Prostate gland (tissue), 2 donors: ENCODE measurements around the gene CD83. TPM values are rescaled to one million over a fixed set of nuclear protein-coding genes. Genes with fewer than 3 reads are reported as not detected.

Experiments
- DNase-seq: peaks from one replicate; pipeline ENCODE4 v3.0.0-alpha.2; 2019; ENCODE audit warnings: low spot score
- H3K27ac ChIP-seq, 2 donors: fragments of 200-600 bp; sonication (generic); 2 replicates each; pipeline ENCODE4 v1.5.1; 2017 to 2019
- H3K27me3 ChIP-seq: fragments of 200-600 bp; sonication (generic); replicated peaks from 2 replicates; pipeline ENCODE4 v1.5.1; 2019; ENCODE audit not compliant: insufficient read depth
- H3K36me3 ChIP-seq, 2 donors: fragments of 200-600 bp; sonication (generic); 1 replicate in 1 of 2; 2 replicates in 1 of 2; pipeline versions ENCODE4 v1.5.1 to v1.8.1; 2017 to 2019
- H3K4me1 ChIP-seq: fragments of 200-600 bp; sonication (generic); replicated peaks from 2 replicates; pipeline ENCODE4 v1.5.1; 2019
- H3K4me3 ChIP-seq, 2 donors: fragments of 200-600 bp; sonication (generic); 2 replicates each; pipeline ENCODE4 v1.5.1; 2017 to 2019
- H3K9me3 ChIP-seq: fragments of 200-600 bp; sonication (generic); 2 replicates; pipeline ENCODE4 v1.5.1; 2017
- POLR2A ChIP-seq: fragments of 450-650 bp; IDR thresholded peaks from one replicate; pipeline ENCODE4 v1.6.1; 2016; ENCODE audit warnings: antibody characterized with exemption, mild to moderate bottlenecking
- POLR2AphosphoS5 ChIP-seq: sonication (generic); formaldehyde crosslinking; IDR thresholded peaks from one replicate; pipeline ENCODE4 v1.6.1; 2017; ENCODE audit warnings: antibody characterized with exemption
- WGBS: methylation state at CpG from one replicate; pipeline ENCODE4 v1.1.5; 2018; 5-methylcytosine and 5-hydroxymethylcytosine counted together
- intact Hi-C: fragments of 100-400 bp; cut with DNase I; formaldehyde crosslinking; loops from one replicate; pipeline ENCODE4 v1.14.2; 2022
- total RNA-seq, 2 donors: library from RNA; depleted of rRNA; stranded (reverse); fragments of >200 nt; gene quantifications; one replicate each; pipeline ENCODE4 v1.1.0, GENCODE V29; 2016
- TF ChIP-seq, protein P1 (sequence below), 4 experiments: fragments of 200-600 bp in 2 of 4; fragments of 450-650 bp in 2 of 4; sonication (generic) in 2 of 4; IDR thresholded peaks; 1 replicate in 3 of 4; 2 replicates in 1 of 4; pipeline ENCODE4 v1.5.1; 2016 to 2019; ENCODE audit warnings: antibody characterized with exemption in 4 of 4, mild to moderate bottlenecking in 2 of 4, moderate library complexity in 2 of 4

Gene CD83
- total RNA-seq, 2 donors from 2014 or later, result 5.5 to 5.7 TPM

DNA sequence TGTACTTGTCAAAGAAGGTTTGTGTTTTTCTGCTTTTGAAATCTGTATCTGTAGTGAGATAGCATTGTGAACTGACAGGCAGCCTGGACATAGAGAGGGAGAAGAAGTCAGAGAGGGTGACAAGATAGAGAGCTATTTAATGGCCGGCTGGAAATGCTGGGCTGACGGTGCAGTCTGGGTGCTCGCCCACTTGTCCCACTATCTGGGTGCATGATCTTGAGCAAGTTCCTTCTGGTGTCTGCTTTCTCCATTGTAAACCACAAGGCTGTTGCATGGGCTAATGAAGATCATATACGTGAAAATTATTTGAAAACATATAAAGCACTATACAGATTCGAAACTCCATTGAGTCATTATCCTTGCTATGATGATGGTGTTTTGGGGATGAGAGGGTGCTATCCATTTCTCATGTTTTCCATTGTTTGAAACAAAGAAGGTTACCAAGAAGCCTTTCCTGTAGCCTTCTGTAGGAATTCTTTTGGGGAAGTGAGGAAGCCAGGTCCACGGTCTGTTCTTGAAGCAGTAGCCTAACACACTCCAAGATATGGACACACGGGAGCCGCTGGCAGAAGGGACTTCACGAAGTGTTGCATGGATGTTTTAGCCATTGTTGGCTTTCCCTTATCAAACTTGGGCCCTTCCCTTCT is 18.4 kb downstream of the CD83 start:
- H3K4me3 ChIP-seq, result no peak overlapping the region
- no peak for DNase-seq
- intact Hi-C loops, result loop anchor here (10.0 kb wide), 1 partner anchor 1489 kb away; no protein-coding TSS in a partner anchor
- H3K36me3 ChIP-seq, result no peaks in the 10 kb centered on the region
- no peak for TF ChIP-seq POLR2A
- TF ChIP-seq, protein P1, sequence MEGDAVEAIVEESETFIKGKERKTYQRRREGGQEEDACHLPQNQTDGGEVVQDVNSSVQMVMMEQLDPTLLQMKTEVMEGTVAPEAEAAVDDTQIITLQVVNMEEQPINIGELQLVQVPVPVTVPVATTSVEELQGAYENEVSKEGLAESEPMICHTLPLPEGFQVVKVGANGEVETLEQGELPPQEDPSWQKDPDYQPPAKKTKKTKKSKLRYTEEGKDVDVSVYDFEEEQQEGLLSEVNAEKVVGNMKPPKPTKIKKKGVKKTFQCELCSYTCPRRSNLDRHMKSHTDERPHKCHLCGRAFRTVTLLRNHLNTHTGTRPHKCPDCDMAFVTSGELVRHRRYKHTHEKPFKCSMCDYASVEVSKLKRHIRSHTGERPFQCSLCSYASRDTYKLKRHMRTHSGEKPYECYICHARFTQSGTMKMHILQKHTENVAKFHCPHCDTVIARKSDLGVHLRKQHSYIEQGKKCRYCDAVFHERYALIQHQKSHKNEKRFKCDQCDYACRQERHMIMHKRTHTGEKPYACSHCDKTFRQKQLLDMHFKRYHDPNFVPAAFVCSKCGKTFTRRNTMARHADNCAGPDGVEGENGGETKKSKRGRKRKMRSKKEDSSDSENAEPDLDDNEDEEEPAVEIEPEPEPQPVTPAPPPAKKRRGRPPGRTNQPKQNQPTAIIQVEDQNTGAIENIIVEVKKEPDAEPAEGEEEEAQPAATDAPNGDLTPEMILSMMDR (IDR thresholded peaks at IDR 0.05), result no peak
- no peak for TF ChIP-seq POLR2AphosphoS5
- no peaks in the 10 kb centered on the region for H3K9me3 ChIP-seq
- H3K27ac ChIP-seq, result no peak overlapping the region
- no peaks in the 10 kb centered on the region for H3K4me1 ChIP-seq
- 84% methylated on average over 9 of the region's 9 CpGs for WGBS
- no peaks in the 10 kb centered on the region for H3K27me3 ChIP-seq

DNA sequence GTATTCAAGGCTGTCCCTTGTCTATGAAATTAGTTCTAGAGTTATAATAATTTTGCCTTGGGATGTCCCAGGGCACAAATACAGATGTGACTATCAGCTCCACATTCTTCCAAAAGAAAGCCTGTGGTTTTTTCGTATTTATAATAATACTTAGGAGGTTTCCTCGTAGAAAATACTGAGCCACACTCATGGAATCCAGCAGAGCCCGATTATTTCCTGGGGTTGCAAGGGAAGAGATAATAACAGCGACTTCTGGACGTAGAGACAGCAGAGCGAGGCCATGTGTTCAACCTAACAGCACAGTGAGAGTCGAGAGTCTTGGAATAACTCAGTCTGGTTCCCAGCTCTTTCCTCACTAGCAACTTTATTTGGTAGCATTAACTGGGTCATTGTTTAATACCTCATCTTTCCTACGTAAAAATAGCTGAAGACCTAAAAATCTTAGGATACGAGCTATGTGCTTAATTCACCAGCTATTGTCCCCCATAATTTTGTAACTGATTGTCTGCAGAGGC is 21.2 kb downstream of the CD83 start:
- Histone ChIP-seq H3K9me3 (no peaks in the 10 kb centered on the region), H3K27ac (no peak overlapping the region), H3K27me3 (no peaks in the 10 kb centered on the region), H3K4me1 (no peaks in the 10 kb centered on the region), H3K36me3 (no peaks in the 10 kb centered on the region), H3K4me3 (no peak overlapping the region)
- WGBS, result 92% methylated on average over 9 of the region's 9 CpGs
- TF ChIP-seq POLR2A, result no peak
- TF ChIP-seq POLR2AphosphoS5, result no peak
- TF ChIP-seq, protein P1 (IDR thresholded peaks at IDR 0.05), result no peak
- intact Hi-C loops, result loop anchor here (10.0 kb wide), 1 partner anchor 1486 kb away; no protein-coding TSS in a partner anchor
- DNase-seq, result no peak

DNA sequence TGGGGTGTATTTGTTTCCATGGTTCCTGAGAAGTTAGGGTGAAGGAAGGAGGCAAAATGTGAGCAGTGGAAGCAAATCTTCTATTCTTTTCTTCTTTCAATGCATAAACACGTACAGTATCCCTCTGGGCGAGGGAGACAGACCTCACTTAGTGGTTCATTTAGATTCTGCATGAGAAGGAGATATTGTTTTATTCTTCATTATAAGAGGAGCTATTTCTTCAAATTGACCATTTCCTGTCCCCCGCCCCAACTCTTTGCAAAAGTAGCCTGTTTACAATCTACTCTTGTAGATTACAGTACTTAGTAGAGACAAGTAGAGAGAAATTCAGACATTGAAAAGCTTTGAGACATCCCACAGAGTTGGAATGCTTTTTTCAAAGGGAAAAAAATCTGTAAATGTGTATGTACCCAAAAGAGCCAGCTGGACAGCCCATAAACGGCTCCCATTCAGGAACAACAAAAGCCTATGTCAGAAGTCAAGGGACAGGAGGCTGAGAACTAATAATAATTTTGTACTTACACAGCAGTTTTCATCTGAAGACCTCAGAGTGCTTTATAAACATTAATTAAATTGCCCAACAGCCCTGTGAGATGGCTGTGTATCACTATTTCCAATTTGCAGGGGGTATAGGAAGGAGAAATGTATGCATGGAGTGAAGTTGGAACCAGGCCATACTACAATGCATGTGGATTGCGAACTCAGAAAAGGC is 23.9 kb downstream of the CD83 start:
- H3K27me3 ChIP-seq, result no peaks in the 10 kb centered on the region
- no peak overlapping the region for H3K4me3 ChIP-seq
- H3K27ac ChIP-seq, result no peak overlapping the region
- H3K9me3 ChIP-seq, result no peaks in the 10 kb centered on the region
- WGBS, result 81% methylated on average over 5 of the region's 5 CpGs
- no peak for DNase-seq
- no peaks in the 10 kb centered on the region for H3K36me3 ChIP-seq
- TF ChIP-seq POLR2AphosphoS5 (no peak), POLR2A (no peak)
- TF ChIP-seq, protein P1 (IDR thresholded peaks at IDR 0.05), result no peak
- no peaks in the 10 kb centered on the region for H3K4me1 ChIP-seq
- intact Hi-C loops, result no loop called here

DNA sequence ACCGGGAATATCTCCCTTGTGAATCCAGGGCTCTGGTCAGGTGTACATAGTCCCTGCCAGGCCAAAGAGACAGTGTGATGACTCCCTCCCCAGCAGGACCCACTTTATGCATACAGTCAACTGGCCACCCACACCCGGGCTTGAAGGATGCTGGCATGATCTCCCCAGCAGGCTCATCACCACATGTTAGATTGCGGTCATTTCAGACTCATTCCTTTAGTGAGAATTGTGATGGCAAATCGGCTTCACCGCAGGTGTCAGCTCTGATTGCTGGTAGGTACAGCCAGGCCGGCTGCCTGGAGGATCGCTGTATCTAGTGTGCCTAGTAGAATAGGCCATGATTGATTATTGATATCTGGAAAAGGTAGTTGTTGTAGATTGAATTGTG is 24.5 kb downstream of the CD83 start:
- no peak overlapping the region for H3K4me3 ChIP-seq
- 83% methylated on average over 7 of the region's 7 CpGs for WGBS
- H3K36me3 ChIP-seq, result no peaks in the 10 kb centered on the region
- no peaks in the 10 kb centered on the region for H3K27me3 ChIP-seq
- H3K27ac ChIP-seq, result no peak overlapping the region
- no peak for DNase-seq
- TF ChIP-seq POLR2A (no peak), POLR2AphosphoS5 (no peak)
- TF ChIP-seq, protein P1 (IDR thresholded peaks at IDR 0.05), result no peak
- intact Hi-C loops, result no loop called here
- no peaks in the 10 kb centered on the region for H3K9me3 ChIP-seq
- H3K4me1 ChIP-seq, result no peaks in the 10 kb centered on the region
